Trophoblast cell (in vitro differentiated cells and primary cell): ENCODE data around the gene RAP1GAP.

Experiments
- DNase-seq, 2 donors: peaks; one replicate each; pipeline ENCODE4 v3.0.0-alpha.2; 2016
- H2AFZ ChIP-seq: 2 replicates; pipeline ENCODE4 v1.6.1; 2013; ENCODE audit warnings: low read length, moderate library complexity, mild to moderate bottlenecking; ENCODE audit not compliant: insufficient read depth, poor library complexity
- H2AK5ac ChIP-seq: 2 replicates; pipeline ENCODE4 v1.6.1; 2013; ENCODE audit warnings: mild to moderate bottlenecking, low read length
- H2BK120ac ChIP-seq: 2 replicates; pipeline ENCODE4 v1.6.1; 2013; ENCODE audit warnings: low read length, mild to moderate bottlenecking, moderate library complexity; ENCODE audit not compliant: insufficient read depth, poor library complexity
- H2BK12ac ChIP-seq: 2 replicates; pipeline ENCODE4 v1.6.1; 2013; ENCODE audit warnings: mild to moderate bottlenecking, low read length, moderate library complexity
- H2BK5ac ChIP-seq: 2 replicates; pipeline ENCODE4 v1.6.1; 2013; ENCODE audit warnings: low read length, low read depth, moderate library complexity, mild to moderate bottlenecking; ENCODE audit not compliant: poor library complexity
- H3K14ac ChIP-seq: 2 replicates; pipeline ENCODE4 v1.6.1; 2013; ENCODE audit warnings: mild to moderate bottlenecking, low read length
- H3K18ac ChIP-seq: 2 replicates; pipeline ENCODE4 v1.6.1; 2013; ENCODE audit warnings: mild to moderate bottlenecking, low read length
- H3K23ac ChIP-seq: 2 replicates; pipeline ENCODE4 v1.6.1; 2013; ENCODE audit warnings: low read length
- H3K27ac ChIP-seq: 2 replicates; pipeline ENCODE4 v1.5.1; 2013; ENCODE audit warnings: low read depth, mild to moderate bottlenecking, inconsistent platforms, low read length, moderate library complexity
- H3K27me3 ChIP-seq: 2 replicates; pipeline ENCODE4 v1.6.1; 2013; ENCODE audit warnings: inconsistent platforms, mild to moderate bottlenecking, low read length, moderate library complexity; ENCODE audit not compliant: insufficient read depth
- H3K36me3 ChIP-seq, 2 experiments: 1 replicate in 1 of 2; 2 replicates in 1 of 2; pipeline ENCODE4 v1.6.1; 2013; ENCODE audit warnings: low read length in 2 of 2, mild to moderate bottlenecking in 2 of 2, moderate library complexity in 1 of 2; ENCODE audit not compliant: insufficient read depth in 2 of 2, control insufficient read depth in 1 of 2
- H3K4ac ChIP-seq: 2 replicates; pipeline ENCODE4 v1.6.1; 2013; ENCODE audit warnings: low read depth, mild to moderate bottlenecking, low read length, moderate library complexity
- H3K4me1 ChIP-seq, 2 experiments: 1 replicate in 1 of 2; 2 replicates in 1 of 2; pipeline ENCODE4 v1.6.1; 2013; ENCODE audit warnings: low read length in 2 of 2, mild to moderate bottlenecking in 2 of 2, moderate library complexity in 1 of 2; ENCODE audit not compliant: insufficient read depth in 2 of 2, control insufficient read depth in 1 of 2
- H3K4me2 ChIP-seq: 2 replicates; pipeline ENCODE4 v1.6.1; 2013; ENCODE audit warnings: inconsistent platforms, mild to moderate bottlenecking, low read length, moderate library complexity
- H3K4me3 ChIP-seq: 2 replicates; pipeline ENCODE4 v1.5.1; 2013; ENCODE audit warnings: mild to moderate bottlenecking, low read depth, low read length, inconsistent platforms
- H3K79me1 ChIP-seq: one replicate; pipeline ENCODE4 v1.6.1; 2013; ENCODE audit warnings: low read length
- H3K79me2 ChIP-seq: 2 replicates; pipeline ENCODE4 v1.6.1; 2013; ENCODE audit warnings: low read length, mild to moderate bottlenecking; ENCODE audit not compliant: control insufficient read depth, insufficient read depth, poor library complexity
- H3K9ac ChIP-seq: 2 replicates; pipeline ENCODE4 v1.6.1; 2013; ENCODE audit warnings: mild to moderate bottlenecking, low read length
- H3K9me3 ChIP-seq: 2 replicates; pipeline ENCODE4 v1.6.1; 2013; ENCODE audit warnings: low read depth, mild to moderate bottlenecking, control low read depth, inconsistent platforms, low read length; ENCODE audit not compliant: insufficient read depth
- H4K12ac ChIP-seq: 2 replicates; pipeline ENCODE4 v1.6.1; 2013; ENCODE audit warnings: low read depth, mild to moderate bottlenecking, low read length, moderate library complexity
- H4K8ac ChIP-seq: 2 replicates; pipeline ENCODE4 v1.6.1; 2013; ENCODE audit warnings: low read depth, mild to moderate bottlenecking, low read length, moderate library complexity
- H4K91ac ChIP-seq: one replicate; pipeline ENCODE4 v1.6.1; 2013; ENCODE audit warnings: low read depth, mild to moderate bottlenecking, low read length, moderate library complexity
- WGBS: extraction: QIAGEN DNeasy Blood & Tissue Kit; methylation state at CpG from one replicate; pipeline ENCODE4 v1.1.7; 2013; ENCODE audit warnings: missing lambda C conversion rate; ENCODE audit not compliant: insufficient read length, insufficient coverage; ENCODE audit errors: extremely low coverage; 5-methylcytosine and 5-hydroxymethylcytosine counted together

RAP1GAP gene

DNA sequence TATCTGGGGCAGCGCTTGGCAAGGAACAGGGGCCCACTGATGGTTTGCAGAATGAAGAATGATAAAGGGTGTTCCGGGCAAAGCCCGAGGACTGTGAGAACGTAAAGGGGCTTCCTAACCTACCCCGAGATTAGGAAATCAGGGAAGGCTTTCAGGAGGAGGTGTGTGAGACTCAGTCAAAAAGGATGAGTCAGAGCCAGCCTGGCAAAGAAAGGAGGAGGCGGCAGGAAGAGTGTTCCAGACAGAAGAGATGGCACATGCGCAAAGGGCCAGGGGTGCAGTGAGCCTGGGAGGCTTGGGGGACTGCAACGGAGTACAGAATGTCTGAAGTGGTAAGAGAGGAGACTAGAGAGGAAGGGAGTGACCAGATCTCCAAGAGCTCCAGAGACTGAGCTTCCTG lies 70.3 kb downstream of the RAP1GAP start:
- Histone ChIP-seq H3K18ac (no peak overlapping the region), H2BK5ac (no peak overlapping the region), H3K4me2 (no peak overlapping the region), H3K23ac (no peak overlapping the region), H4K8ac (no peak overlapping the region), H2AFZ (no peak overlapping the region), H3K27ac (no peak overlapping the region), H3K9ac (no peak overlapping the region), H2BK12ac (no peak overlapping the region), H3K9me3 (peaks cover 2% of the 10 kb centered on the region), H2BK120ac (no peak overlapping the region), H3K79me2 (no peaks in the 10 kb centered on the region), H3K14ac (no peak overlapping the region), H3K79me1 (no peaks in the 10 kb centered on the region), H3K4me3 (no peak overlapping the region), H3K36me3 (no peaks in the 10 kb centered on the region), H2AK5ac (no peak overlapping the region), H4K91ac (no peak overlapping the region), H3K4me1 (no peaks in the 10 kb centered on the region), H3K4ac (no peak overlapping the region), H3K27me3 (no peaks in the 10 kb centered on the region), H4K12ac (no peak overlapping the region)
- no peak for DNase-seq
- no CpG with 5 or more reads among the region's 8 CpGs for WGBS

DNA sequence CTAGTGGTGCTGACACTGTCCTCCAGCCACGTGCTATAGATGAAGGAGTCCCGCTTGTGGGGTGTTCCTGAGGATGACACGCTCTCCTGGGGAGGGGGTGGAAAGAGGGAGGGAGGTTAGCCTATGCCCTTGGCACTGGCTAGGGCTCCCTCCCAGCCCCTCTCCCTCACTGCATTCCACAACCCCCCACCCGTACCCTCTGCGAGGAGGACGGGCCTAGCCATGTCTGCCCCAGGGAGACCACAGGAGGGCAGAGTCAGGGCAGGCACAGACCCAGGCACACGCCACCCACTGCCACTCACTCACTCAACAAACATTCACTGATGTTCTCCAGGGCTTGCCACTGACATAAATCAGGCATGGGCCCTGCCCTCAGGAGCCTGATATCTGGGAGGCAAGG lies 70.7 kb downstream of the RAP1GAP start:
- Histone ChIP-seq H3K27me3 (no peaks in the 10 kb centered on the region), H3K27ac (no peak overlapping the region), H2AFZ (no peak overlapping the region), H3K4me2 (no peak overlapping the region), H3K79me2 (no peaks in the 10 kb centered on the region), H2BK12ac (no peak overlapping the region), H3K9me3 (peaks cover 2% of the 10 kb centered on the region), H2AK5ac (no peak overlapping the region), H2BK5ac (no peak overlapping the region), H3K4ac (no peak overlapping the region), H3K4me3 (no peak overlapping the region), H3K79me1 (no peaks in the 10 kb centered on the region), H3K14ac (no peak overlapping the region), H3K36me3 (no peaks in the 10 kb centered on the region), H3K18ac (no peak overlapping the region), H3K4me1 (no peaks in the 10 kb centered on the region), H2BK120ac (no peak overlapping the region), H4K91ac (no peak overlapping the region), H3K9ac (no peak overlapping the region), H3K23ac (no peak overlapping the region), H4K8ac (no peak overlapping the region), H4K12ac (no peak overlapping the region)
- WGBS, result no CpG with 5 or more reads among the region's 7 CpGs
- no peak for DNase-seq

DNA sequence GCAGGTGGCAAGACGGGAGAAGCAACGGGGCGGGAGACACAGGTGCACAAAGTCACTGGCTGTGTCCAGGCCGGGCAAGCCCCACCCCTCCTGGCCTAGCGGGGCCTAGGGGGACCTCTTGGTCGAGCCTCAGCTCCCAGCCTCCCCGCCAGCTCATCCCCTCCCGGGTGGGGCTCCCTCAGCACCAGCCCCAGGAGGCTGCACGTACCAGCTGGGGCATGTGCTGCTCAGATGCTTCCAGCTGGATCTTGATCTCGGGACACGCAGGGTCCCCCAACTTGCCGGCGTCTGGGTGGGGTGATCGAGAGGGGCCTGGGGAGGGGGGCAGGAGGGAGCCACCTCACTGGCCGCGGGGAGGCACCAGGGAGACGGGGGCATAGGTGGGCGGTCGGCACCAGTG lies 71.4 kb downstream of the RAP1GAP start:
- DNase-seq, result no peak

DNA sequence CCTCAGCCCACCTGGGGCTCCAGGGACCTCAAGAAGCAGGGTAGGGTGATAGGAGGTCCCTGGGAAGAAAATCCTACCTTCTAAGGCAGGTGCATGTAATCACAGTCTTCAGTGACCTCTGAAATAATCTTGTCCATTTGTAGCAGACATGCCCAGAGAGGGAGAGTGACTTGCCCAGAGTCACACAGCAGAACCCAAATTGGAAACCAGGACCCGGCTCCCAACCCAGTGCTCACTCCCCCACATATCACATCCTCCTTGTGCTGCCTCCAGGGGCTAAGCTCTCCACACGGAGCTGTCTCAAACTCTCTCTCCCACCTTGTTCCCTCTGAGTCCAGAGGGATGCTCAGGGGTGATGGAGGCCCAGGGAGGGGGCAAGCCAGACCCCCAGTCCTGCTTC lies 72.5 kb downstream of the RAP1GAP start:
- no peak overlapping the region for H2BK5ac ChIP-seq
- no peak overlapping the region for H4K12ac ChIP-seq
- H3K9me3 ChIP-seq, result no peaks in the 10 kb centered on the region
- no peak overlapping the region for H3K23ac ChIP-seq
- no peak overlapping the region for H2AFZ ChIP-seq
- no peak overlapping the region for H2BK12ac ChIP-seq
- H3K27me3 ChIP-seq, result no peaks in the 10 kb centered on the region
- H3K9ac ChIP-seq, result no peak overlapping the region
- no peaks in the 10 kb centered on the region for H3K79me2 ChIP-seq
- H2AK5ac ChIP-seq, result no peak overlapping the region
- no CpG with 5 or more reads among the region's 2 CpGs for WGBS
- no peak overlapping the region for H3K4ac ChIP-seq
- H3K18ac ChIP-seq, result no peak overlapping the region
- H3K36me3 ChIP-seq, result no peaks in the 10 kb centered on the region
- no peak for DNase-seq
- H3K14ac ChIP-seq, result no peak overlapping the region
- no peaks in the 10 kb centered on the region for H3K4me1 ChIP-seq
- no peak overlapping the region for H3K4me2 ChIP-seq
- no peak overlapping the region for H4K91ac ChIP-seq
- no peaks in the 10 kb centered on the region for H3K79me1 ChIP-seq
- no peak overlapping the region for H3K27ac ChIP-seq
- H2BK120ac ChIP-seq, result no peak overlapping the region
- no peak overlapping the region for H3K4me3 ChIP-seq
- no peak overlapping the region for H4K8ac ChIP-seq

More for the DNA sequence above, 71.4 kb downstream of the RAP1GAP start:
- H2BK5ac ChIP-seq, result no peak overlapping the region
- no peak overlapping the region for H3K4ac ChIP-seq
- H4K91ac ChIP-seq, result no peak overlapping the region
- H2BK120ac ChIP-seq, result no peak overlapping the region
- H3K36me3 ChIP-seq, result no peaks in the 10 kb centered on the region
- no peak overlapping the region for H3K14ac ChIP-seq
- no peak overlapping the region for H3K23ac ChIP-seq
- no peak overlapping the region for H3K27ac ChIP-seq
- no peak overlapping the region for H3K9ac ChIP-seq
- no CpG with 5 or more reads among the region's 19 CpGs for WGBS
- peaks cover 2% of the 10 kb centered on the region for H3K9me3 ChIP-seq
- H3K18ac ChIP-seq, result no peak overlapping the region
- no peak overlapping the region for H3K4me2 ChIP-seq
- H3K79me1 ChIP-seq, result no peaks in the 10 kb centered on the region
- no peaks in the 10 kb centered on the region for H3K79me2 ChIP-seq
- H3K4me1 ChIP-seq, result no peaks in the 10 kb centered on the region
- no peak overlapping the region for H2AK5ac ChIP-seq
- H3K27me3 ChIP-seq, result no peaks in the 10 kb centered on the region
- H2BK12ac ChIP-seq, result no peak overlapping the region
- H4K12ac ChIP-seq, result no peak overlapping the region
- no peak overlapping the region for H4K8ac ChIP-seq
- no peak overlapping the region for H3K4me3 ChIP-seq
- H2AFZ ChIP-seq, result no peak overlapping the region
